Measurements from ENCODE around the gene MOV10. TPM values are rescaled to one million over a fixed set of nuclear protein-coding genes. Genes with fewer than 3 reads are reported as not detected.

The MOV10 gene
- total and polyA plus RNA-seq, 9 of the 15 experiments (the other 6 are each of a cell fraction or from before 2014, with no cell fraction given), result 16.7 to 105 (median 49.5) TPM

DNA sequence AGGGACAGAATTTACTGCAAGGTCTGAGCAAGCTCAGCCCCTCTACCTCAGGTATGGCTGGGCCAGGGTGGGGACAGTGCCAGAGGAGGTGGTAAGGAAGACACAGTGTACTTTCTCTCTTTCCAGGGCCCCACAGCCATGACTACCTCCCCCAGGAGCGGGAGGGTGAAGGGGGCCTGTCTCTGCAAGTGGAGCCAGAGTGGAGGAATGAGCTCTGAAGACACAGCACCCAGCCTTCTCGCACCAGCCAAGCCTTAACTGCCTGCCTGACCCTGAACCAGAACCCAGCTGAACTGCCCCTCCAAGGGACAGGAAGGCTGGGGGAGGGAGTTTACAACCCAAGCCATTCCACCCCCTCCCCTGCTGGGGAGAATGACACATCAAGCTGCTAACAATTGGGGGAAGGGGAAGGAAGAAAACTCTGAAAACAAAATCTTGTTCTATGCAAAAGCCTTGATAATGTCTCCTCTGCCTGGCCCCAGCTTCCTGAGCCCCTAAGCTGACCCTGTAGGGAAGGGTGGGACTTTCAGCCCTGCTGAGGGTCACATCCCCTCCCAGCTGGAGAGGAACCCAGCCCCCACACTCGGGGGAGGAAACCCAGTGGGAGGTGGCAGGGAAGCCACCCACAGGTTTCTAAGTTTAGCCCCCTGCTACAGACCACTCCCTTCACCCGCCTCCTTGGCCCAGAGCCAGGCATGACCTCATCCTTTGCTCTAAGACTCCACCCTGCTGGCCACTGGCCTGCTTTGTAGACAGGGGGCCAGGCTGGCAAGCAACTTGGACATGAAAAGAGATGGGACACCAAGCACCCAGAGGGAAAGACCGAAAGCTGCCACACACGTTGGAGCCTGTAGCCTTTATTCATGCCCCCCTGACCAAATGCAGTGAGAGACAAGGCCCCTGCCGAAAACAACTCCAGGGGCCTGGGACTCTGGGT is 26.1 kb downstream of the MOV10 start (continued):
- TF ChIP-seq, protein P1, sequence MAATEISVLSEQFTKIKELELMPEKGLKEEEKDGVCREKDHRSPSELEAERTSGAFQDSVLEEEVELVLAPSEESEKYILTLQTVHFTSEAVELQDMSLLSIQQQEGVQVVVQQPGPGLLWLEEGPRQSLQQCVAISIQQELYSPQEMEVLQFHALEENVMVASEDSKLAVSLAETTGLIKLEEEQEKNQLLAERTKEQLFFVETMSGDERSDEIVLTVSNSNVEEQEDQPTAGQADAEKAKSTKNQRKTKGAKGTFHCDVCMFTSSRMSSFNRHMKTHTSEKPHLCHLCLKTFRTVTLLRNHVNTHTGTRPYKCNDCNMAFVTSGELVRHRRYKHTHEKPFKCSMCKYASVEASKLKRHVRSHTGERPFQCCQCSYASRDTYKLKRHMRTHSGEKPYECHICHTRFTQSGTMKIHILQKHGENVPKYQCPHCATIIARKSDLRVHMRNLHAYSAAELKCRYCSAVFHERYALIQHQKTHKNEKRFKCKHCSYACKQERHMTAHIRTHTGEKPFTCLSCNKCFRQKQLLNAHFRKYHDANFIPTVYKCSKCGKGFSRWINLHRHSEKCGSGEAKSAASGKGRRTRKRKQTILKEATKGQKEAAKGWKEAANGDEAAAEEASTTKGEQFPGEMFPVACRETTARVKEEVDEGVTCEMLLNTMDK (IDR thresholded peaks at IDR 0.05; ENCODE audit: borderline replicate concordance, insufficient read depth, low read depth, low read length, poor library complexity, severe bottlenecking), result peak; percentile 15
- TF ChIP-seq SMAD1 (IDR thresholded peaks at IDR 0.05; ENCODE audit: low read depth, low read length, partially characterized antibody) (peak; percentile 97), ZNF707 (CRISPR knock-in tag; conservative IDR thresholded peaks at IDR 0.05) (no peak), CBX3 (IDR thresholded peaks at IDR 0.05; ENCODE audit: borderline replicate concordance in 1 of 2, low read length in 2 of 2) (peak in 1 of 2 experiments; percentile 24; a peak in 1 of 3 replicates), HDAC2 (IDR thresholded peaks at IDR 0.05) (peak; percentile 97), ESRRB (CRISPR knock-in tag; IDR thresholded peaks at IDR 0.05; ENCODE audit: borderline replicate concordance) (no peak), KHSRP (IDR thresholded peaks at IDR 0.05) (0 out of 2 replicates have a peak, but pooled peaks have one; percentile 56), HDAC1 (IDR thresholded peaks at IDR 0.05) (peak in 1 of 2 experiments; percentile 89; a peak in 2 of 4 replicates), ZNF175 (CRISPR knock-in tag; IDR thresholded peaks at IDR 0.05; ENCODE audit: low read depth) (peak; percentile 90; the same call in 1 of the 2 replicates), ATF4 (CRISPR knock-in tag; IDR thresholded peaks at IDR 0.05) (peak; percentile 46), ZNF146 (CRISPR knock-in tag; IDR thresholded peaks at IDR 0.05; ENCODE audit: unreplicated experiment) (no peak), TEAD4 (IDR thresholded peaks at IDR 0.05; ENCODE audit: low read length) (peak; percentile 93), TEAD4 (CRISPR knock-in tag; IDR thresholded peaks at IDR 0.05; ENCODE audit: borderline replicate concordance) (no peak), SMARCC2 (IDR thresholded peaks at IDR 0.05; ENCODE audit: low read depth) (peak; percentile 92), ARID1B (IDR thresholded peaks at IDR 0.05) (peak; percentile 95), SRSF7 (optimal IDR thresholded peaks at IDR 0.05; ENCODE audit: low read depth, low read length) (no peak), ILF3 (IDR thresholded peaks at IDR 0.05; ENCODE audit: borderline replicate concordance) (0 out of 2 replicates have a peak, but pooled peaks have one; percentile 58), ZEB2 (IDR thresholded peaks at IDR 0.05) (peak; percentile 81; the same call in 1 of the 2 replicates), CTBP1 (IDR thresholded peaks at IDR 0.05; ENCODE audit: borderline replicate concordance) (peak; percentile 78), PML (IDR thresholded peaks at IDR 0.05; ENCODE audit: low read length) (peak; percentile 30; the same call in 1 of the 2 replicates)
- TF ChIP-seq, protein P2, sequence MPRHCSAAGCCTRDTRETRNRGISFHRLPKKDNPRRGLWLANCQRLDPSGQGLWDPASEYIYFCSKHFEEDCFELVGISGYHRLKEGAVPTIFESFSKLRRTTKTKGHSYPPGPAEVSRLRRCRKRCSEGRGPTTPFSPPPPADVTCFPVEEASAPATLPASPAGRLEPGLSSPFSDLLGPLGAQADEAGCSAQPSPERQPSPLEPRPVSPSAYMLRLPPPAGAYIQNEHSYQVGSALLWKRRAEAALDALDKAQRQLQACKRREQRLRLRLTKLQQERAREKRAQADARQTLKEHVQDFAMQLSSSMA (CRISPR knock-in tag; IDR thresholded peaks at IDR 0.05), result no peak
- TF ChIP-seq, protein P3, sequence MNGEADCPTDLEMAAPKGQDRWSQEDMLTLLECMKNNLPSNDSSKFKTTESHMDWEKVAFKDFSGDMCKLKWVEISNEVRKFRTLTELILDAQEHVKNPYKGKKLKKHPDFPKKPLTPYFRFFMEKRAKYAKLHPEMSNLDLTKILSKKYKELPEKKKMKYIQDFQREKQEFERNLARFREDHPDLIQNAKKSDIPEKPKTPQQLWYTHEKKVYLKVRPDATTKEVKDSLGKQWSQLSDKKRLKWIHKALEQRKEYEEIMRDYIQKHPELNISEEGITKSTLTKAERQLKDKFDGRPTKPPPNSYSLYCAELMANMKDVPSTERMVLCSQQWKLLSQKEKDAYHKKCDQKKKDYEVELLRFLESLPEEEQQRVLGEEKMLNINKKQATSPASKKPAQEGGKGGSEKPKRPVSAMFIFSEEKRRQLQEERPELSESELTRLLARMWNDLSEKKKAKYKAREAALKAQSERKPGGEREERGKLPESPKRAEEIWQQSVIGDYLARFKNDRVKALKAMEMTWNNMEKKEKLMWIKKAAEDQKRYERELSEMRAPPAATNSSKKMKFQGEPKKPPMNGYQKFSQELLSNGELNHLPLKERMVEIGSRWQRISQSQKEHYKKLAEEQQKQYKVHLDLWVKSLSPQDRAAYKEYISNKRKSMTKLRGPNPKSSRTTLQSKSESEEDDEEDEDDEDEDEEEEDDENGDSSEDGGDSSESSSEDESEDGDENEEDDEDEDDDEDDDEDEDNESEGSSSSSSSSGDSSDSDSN (IDR thresholded peaks at IDR 0.05; ENCODE audit: borderline replicate concordance in 1 of 2, low read depth in 2 of 2, low read length in 2 of 2), result 0 out of 4 replicates have a peak, but pooled peaks have one; percentile 15 to 51
